Epithelial cell of proximal tubule (primary cell): ENCODE data around the gene DMRTA2. TPM values are rescaled to one million over a fixed set of nuclear protein-coding genes. Genes with fewer than 3 reads are reported as not detected.

Experiments used
- DNase-seq: peaks from one replicate; pipeline ENCODE4 v3.0.0-alpha.2; 2011; ENCODE audit warnings: low read depth
- H3K4me3 ChIP-seq: 2 replicates; pipeline ENCODE4 v1.5.1; 2011; ENCODE audit warnings: low read depth, mild to moderate bottlenecking, low read length
- CTCF ChIP-seq: conservative IDR thresholded peaks from 2 replicates; pipeline ENCODE4 v1.5.1; 2012; ENCODE audit warnings: low read depth, mild to moderate bottlenecking, low read length
- total RNA-seq: library from RNA; depleted of rRNA; stranded (reverse); fragments of >200 nt; gene quantifications from 2 replicates; pipeline ENCODE4 v1.2.3, GENCODE V29; 2015

Gene DMRTA2
- total RNA-seq, 1 donor from 2014 or later, result not detected

GRCh38 chr1:50450861-50451653 lies 27.8 kb upstream of the DMRTA2 start:
- DNase-seq, result no peak
- no peak overlapping the region for H3K4me3 ChIP-seq
- no peak for TF ChIP-seq CTCF

- no peak for DNase-seq
- no peak for TF ChIP-seq CTCF
- H3K4me3 ChIP-seq, result no peak overlapping the region
These were observed 24.7 kb upstream of the DMRTA2 start for GRCh38 chr1:50447961-50448360.

GRCh38 chr1:50441183-50441582 lies 17.9 kb upstream of the DMRTA2 start:
- DNase-seq, result no peak
- H3K4me3 ChIP-seq, result no peak overlapping the region
- no peak for TF ChIP-seq CTCF

GRCh38 chr1:50438945-50439344 lies 15.7 kb upstream of the DMRTA2 start:
- TF ChIP-seq CTCF, result peak; percentile 15
- no peak for DNase-seq
- H3K4me3 ChIP-seq, result no peak overlapping the region

- no peak for TF ChIP-seq CTCF
- no peak overlapping the region for H3K4me3 ChIP-seq
- DNase-seq, result no peak
These were observed 13.2 kb upstream of the DMRTA2 start for GRCh38 chr1:50436489-50436888.

- no peak for DNase-seq
- TF ChIP-seq CTCF, result no peak
- H3K4me3 ChIP-seq, result no peak overlapping the region
These were observed 6.8 kb upstream of the DMRTA2 start for GRCh38 chr1:50430010-50430405.
